KMS-11 (cell line): ENCODE data around the gene GLA.

Source experiments
- H2AFZ ChIP-seq: fragments of 200-600 bp; sonication (generic); 2 replicates; pipeline ENCODE4 v1.6.1; 2016; ENCODE audit warnings: antibody characterized with exemption, mixed run types, low read depth
- H3K27ac ChIP-seq: fragments of 200-600 bp; sonication (generic); 2 replicates; pipeline ENCODE4 v1.6.1; 2016; ENCODE audit warnings: mild to moderate bottlenecking, mixed run types
- H3K27me3 ChIP-seq: fragments of 200-600 bp; sonication (generic); 2 replicates; pipeline ENCODE4 v1.6.1; 2017; ENCODE audit warnings: mild to moderate bottlenecking, low read depth, mixed run types, moderate library complexity; ENCODE audit not compliant: insufficient read depth
- H3K36me3 ChIP-seq: fragments of 200-600 bp; sonication (generic); 2 replicates; pipeline ENCODE4 v1.6.1; 2017; ENCODE audit warnings: mild to moderate bottlenecking, mixed run types; ENCODE audit not compliant: insufficient read depth
- H3K4me1 ChIP-seq: fragments of 200-600 bp; sonication (generic); 2 replicates; pipeline ENCODE4 v1.6.1; 2016; ENCODE audit warnings: mild to moderate bottlenecking, low read depth, mixed run types; ENCODE audit not compliant: poor library complexity, severe bottlenecking
- H3K4me2 ChIP-seq: fragments of 200-600 bp; sonication (generic); 2 replicates; pipeline ENCODE4 v1.7.0; 2016; ENCODE audit warnings: mild to moderate bottlenecking, mixed run types
- H3K4me3 ChIP-seq: fragments of 200-600 bp; sonication (generic); IDR thresholded peaks from 2 replicates; pipeline ENCODE4 v1.6.1; 2017; ENCODE audit warnings: low read depth, low read length, mixed read lengths; ENCODE audit not compliant: insufficient read depth
- H3K79me2 ChIP-seq: fragments of 200-600 bp; sonication (generic); 2 replicates; pipeline ENCODE4 v1.6.1; 2016; ENCODE audit warnings: low read depth, mixed run types; ENCODE audit not compliant: insufficient read depth
- H3K9ac ChIP-seq: fragments of 200-600 bp; sonication (generic); 2 replicates; pipeline ENCODE4 v1.6.1; 2016; ENCODE audit warnings: mild to moderate bottlenecking, mixed run types
- H4K20me1 ChIP-seq: fragments of 200-600 bp; sonication (generic); 2 replicates; pipeline ENCODE4 v1.6.1; 2016; ENCODE audit warnings: mild to moderate bottlenecking, mixed run types; ENCODE audit not compliant: insufficient read depth
- TF ChIP-seq, protein P1 (sequence below): fragments of 200-600 bp; sonication (generic); conservative IDR thresholded peaks from 2 replicates; pipeline ENCODE4 v1.6.1; 2017; ENCODE audit warnings: low read depth, mild to moderate bottlenecking, antibody characterized with exemption, low read length, moderate library complexity, mixed read lengths

Gene GLA

DNA sequence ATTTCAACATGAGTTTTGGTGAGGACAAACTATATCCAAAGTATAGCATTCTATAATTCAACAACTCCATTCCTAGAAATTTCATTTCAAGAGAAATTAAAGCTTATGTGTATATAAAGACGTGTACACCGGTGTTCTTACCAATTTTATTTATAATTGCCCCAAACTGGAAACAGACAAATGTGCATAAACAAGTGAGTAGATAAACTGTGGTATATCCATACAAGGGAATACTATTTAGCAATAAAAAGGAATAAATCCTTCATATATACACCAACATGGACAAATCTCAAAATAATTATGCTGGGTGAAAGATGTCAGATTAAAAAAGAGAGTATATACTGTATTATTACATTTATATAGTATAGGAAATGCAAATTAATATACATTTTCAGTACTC is 20.2 kb upstream of the GLA start:
- Histone ChIP-seq H3K4me1 (no peaks in the 10 kb centered on the region), H2AFZ (no peak overlapping the region), H3K4me3 (no peak overlapping the region), H3K4me2 (no peak overlapping the region), H3K79me2 (no peaks in the 10 kb centered on the region), H3K27me3 (no peaks in the 10 kb centered on the region), H3K27ac (no peak overlapping the region), H4K20me1 (no peaks in the 10 kb centered on the region), H3K36me3 (no peaks in the 10 kb centered on the region), H3K9ac (no peak overlapping the region)
- TF ChIP-seq, protein P1, sequence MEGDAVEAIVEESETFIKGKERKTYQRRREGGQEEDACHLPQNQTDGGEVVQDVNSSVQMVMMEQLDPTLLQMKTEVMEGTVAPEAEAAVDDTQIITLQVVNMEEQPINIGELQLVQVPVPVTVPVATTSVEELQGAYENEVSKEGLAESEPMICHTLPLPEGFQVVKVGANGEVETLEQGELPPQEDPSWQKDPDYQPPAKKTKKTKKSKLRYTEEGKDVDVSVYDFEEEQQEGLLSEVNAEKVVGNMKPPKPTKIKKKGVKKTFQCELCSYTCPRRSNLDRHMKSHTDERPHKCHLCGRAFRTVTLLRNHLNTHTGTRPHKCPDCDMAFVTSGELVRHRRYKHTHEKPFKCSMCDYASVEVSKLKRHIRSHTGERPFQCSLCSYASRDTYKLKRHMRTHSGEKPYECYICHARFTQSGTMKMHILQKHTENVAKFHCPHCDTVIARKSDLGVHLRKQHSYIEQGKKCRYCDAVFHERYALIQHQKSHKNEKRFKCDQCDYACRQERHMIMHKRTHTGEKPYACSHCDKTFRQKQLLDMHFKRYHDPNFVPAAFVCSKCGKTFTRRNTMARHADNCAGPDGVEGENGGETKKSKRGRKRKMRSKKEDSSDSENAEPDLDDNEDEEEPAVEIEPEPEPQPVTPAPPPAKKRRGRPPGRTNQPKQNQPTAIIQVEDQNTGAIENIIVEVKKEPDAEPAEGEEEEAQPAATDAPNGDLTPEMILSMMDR, result no peak

- Histone ChIP-seq H3K9ac (no peak overlapping the region), H3K4me3 (no peak overlapping the region), H3K4me1 (peaks cover 7% of the 10 kb centered on the region), H3K4me2 (no peak overlapping the region), H3K79me2 (no peaks in the 10 kb centered on the region), H3K36me3 (no peaks in the 10 kb centered on the region), H3K27me3 (no peaks in the 10 kb centered on the region), H4K20me1 (no peaks in the 10 kb centered on the region), H3K27ac (no peak overlapping the region), H2AFZ (no peak overlapping the region)
- TF ChIP-seq, protein P1, result no peak
Measured at GRCh38 chrX:101419489-101419888, 11.8 kb upstream of the GLA start.

GRCh38 chrX:101417981-101418841 is 10.5 kb upstream of the GLA start:
- Histone ChIP-seq H3K27ac (no peak overlapping the region), H3K27me3 (no peaks in the 10 kb centered on the region), H4K20me1 (no peaks in the 10 kb centered on the region), H3K4me2 (no peak overlapping the region), H2AFZ (no peak overlapping the region), H3K9ac (no peak overlapping the region), H3K36me3 (no peaks in the 10 kb centered on the region), H3K79me2 (no peaks in the 10 kb centered on the region), H3K4me1 (peaks cover 7% of the 10 kb centered on the region), H3K4me3 (no peak overlapping the region)
- TF ChIP-seq, protein P1, result no peak

DNA sequence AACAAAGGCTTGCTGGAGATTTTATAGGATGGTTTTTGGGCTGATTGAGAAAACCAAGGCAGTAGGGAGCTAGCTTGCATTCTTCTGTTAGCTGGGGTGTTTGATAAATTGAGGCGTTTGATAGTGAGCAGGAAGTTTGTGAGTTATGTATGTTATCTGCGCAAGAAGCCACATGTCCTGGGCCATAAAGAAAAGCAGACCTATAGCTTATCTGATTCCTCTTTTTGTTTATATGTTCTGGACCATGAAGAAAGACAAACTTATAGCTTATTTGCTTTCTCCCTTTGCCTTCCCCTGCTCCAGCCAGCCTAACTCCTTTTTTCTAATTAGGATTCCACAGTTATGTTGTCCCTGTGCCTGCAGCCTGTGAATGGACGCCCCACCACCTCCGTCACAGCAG is 9.5 kb upstream of the GLA start:
- no peak overlapping the region for H3K27ac ChIP-seq

More for the DNA sequence above, 9.5 kb upstream of the GLA start:
- Histone ChIP-seq H3K27me3 (no peaks in the 10 kb centered on the region), H2AFZ (no peak overlapping the region), H3K79me2 (no peaks in the 10 kb centered on the region), H4K20me1 (no peaks in the 10 kb centered on the region), H3K4me2 (no peak overlapping the region), H3K4me1 (peaks cover 7% of the 10 kb centered on the region), H3K36me3 (no peaks in the 10 kb centered on the region), H3K4me3 (no peak overlapping the region), H3K9ac (no peak overlapping the region)
- TF ChIP-seq, protein P1, result no peak
